Inflammatory macrophage treated with lipopolysaccharide for 1 hour (primary cell): Measurements from ENCODE around the gene MBP.
"Not testable (repeated sequence)": the region's sequence is repeated elsewhere in the genome, so short reads cannot be mapped to it uniquely, and the experiment has no call there.

Source experiments
- DNase-seq, 2 donors: peaks; one replicate each; pipeline ENCODE4 v3.0.0-alpha.2; 2020 to 2022

The MBP gene

DNA sequence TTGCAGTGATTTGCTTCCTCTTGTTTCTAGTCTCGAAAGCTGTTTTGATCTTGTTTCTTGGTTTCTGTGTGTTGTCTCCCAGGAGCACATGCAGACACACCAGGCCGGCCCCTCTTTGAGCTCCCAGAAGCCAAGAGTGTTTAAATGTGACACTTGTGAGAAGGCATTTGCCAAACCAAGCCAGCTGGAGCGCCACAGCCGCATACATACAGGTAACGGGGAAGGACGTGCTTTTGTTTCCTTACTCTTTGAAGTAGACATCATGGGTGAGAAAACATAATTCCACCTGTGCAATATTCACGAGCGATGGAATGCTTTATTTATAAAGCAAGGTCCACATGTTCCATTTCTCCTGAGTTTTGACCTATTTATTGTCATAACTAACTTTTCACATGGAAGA, 173.0 kb downstream of the MBP start:
- no peak for DNase-seq

GRCh38 chr18:76958692-76959341, 173.8 kb downstream of the MBP start:
- DNase-seq: no peak

DNA sequence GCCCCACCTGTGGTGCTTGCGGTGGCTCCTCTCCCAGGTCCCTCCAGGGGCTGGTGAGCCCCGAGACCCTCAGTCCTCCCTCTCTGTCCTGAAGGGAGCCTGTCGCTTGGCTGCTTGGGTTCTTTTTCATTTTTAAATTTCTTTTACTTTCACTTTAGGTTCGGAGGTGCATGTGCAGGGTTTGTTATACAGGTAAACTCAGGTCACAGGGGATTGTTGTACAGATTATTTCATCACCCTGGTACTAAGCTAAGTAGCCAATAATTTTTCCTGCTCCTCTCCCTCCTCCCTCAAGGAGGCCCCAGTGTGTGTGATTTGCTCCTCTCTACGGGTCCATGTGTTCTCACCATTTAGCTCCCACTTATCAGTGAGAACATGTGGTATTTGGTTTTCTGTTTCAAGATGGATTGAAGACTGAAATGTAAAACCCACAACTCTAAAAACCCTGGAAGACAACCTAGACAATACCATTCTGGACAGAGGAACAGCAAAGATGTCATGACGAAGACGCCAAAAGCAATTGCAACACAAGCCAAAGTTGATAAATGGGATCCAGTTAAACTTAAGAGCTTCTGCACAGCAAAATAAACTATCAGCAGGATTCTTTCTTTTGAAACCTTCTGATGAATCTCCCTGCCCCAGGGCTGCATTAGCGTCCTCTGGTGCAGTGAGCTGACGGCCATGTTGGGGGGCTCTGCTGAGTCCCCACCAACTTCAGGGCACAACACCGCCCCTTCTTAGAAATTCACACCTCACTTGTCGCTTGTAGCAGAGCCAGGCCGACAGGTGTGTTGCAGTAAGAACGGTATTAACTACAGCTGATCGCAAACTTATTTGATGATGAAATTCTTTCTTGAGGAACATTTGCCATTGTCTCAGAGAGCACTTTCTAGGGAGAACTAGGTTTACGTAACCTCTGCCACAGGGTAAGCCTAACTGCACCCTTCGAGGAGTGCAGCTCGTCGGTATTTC, 174.9 kb downstream of the MBP start:
- DNase-seq: no peak

- DNase-seq: no peak
Observed at GRCh38 chr18:76956648-76957047, 175.9 kb downstream of the MBP start.

- DNase-seq: no peak
Observed at GRCh38 chr18:76955524-76956170, 176.9 kb downstream of the MBP start.

GRCh38 chr18:76953583-76954233, 178.9 kb downstream of the MBP start:
- DNase-seq: no peak

GRCh38 chr18:76953156-76953555, 179.4 kb downstream of the MBP start:
- no peak for DNase-seq

DNA sequence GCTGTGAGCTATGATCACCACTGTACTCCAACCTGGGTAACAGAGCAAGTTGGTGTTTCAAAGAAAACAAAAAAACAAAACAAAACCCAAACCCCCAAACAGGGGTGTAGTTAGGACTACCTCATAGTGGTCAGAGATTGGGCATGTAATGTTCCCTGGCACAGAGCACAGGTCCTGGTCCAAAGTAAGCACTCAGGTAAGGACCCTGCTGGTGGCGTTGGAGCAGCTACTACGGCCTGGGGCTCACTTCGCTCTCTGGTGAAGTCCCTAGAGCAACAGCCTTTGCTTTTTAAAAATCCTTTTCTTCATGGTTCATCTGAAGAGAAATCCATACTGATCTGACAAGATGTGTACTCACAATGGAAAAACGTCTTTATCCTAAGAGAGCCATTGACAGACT, 179.8 kb downstream of the MBP start:
- no peak for DNase-seq

- DNase-seq: no peak
Observed at GRCh38 chr18:76951456-76952247, 180.9 kb downstream of the MBP start.

- no peak for DNase-seq
Observed at GRCh38 chr18:76948345-76948744, 184.2 kb downstream of the MBP start.

- not testable (repeated sequence) for DNase-seq
Observed at GRCh38 chr18:76944346-76944745, 188.2 kb downstream of the MBP start.

DNA sequence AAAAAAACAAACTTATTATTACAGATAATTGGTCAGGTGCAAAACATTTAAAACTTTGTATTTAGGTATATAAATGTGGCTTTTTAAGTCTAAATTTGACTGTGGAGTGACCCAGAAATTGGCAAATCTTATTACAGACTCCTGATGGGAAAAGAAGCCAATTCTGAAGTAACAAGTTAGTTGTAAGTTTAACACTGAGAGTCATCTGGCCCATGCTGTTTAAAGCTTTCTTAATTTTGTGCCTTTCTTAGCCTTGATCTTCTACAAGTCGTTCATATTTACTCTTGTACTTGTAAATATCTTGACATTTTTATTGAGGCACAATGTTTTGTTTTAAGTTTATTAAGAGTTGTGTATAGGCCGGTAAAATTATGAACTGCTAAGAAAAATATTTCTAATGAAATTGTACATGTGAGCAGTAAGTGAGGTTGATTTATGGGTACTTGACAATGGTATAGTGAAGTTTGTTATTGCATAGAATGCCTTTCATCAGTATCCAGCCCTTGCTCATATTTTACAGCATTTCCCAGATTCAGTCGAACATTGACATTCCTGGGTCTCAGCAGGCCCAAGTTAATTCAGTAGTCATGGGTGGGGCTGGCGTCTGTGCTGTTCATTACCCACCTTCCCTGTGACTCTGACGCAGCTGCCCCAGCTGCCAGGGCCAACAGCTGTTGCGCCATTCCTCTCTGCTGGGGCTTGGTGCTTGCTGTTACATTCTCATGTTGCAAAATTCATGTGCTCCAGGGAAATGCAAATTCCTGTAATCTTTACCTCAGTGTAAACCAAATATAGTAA, 188.8 kb downstream of the MBP start:
- DNase-seq: peak; percentile 57 to 85

DNA sequence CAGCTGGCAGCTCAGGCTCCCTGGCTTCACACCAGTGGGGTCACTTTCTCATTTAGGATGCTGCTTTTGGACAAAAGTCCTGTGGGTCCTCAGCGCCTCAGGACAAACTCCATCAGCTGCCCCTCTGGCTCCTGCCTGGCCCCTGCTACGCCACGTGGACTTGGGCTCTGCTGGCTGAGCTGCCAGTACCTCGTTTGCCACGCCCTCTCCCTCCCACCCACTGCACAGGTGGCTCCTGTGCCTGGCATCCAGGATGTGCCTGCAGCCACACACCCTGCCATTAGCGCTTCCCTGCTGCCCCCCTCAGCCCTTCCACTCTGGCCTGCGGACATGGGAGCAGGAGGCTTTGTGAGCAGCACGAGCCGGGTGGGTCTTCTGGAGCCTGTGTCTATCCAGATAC, 191.3 kb downstream of the MBP start:
- no peak for DNase-seq

GRCh38 chr18:76938619-76939018, 194.0 kb downstream of the MBP start:
- DNase-seq: no peak

GRCh38 chr18:76937597-76937996, 195.0 kb downstream of the MBP start:
- DNase-seq: no peak

DNA sequence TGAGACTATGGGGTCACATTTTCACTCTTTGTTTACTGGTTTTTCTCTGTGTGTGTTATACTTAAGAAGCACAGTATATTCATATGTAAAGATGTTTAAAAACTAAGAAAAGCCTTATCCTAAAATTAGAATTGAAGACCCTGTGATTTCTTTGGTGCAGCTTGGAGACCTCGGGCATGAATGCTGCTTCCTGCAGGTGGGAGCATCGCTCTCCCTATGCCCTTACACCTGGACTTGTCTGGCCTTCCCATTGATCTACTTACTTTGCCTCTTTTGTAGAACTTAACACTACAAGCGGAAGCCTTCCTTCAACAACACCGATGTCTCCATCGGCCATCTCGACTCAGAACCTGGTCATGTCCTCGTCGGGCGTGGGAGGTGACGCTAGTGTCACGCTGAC, 195.7 kb downstream of the MBP start:
- DNase-seq: no peak

- no peak for DNase-seq
Observed at GRCh38 chr18:76935722-76936337, 196.8 kb downstream of the MBP start.

- DNase-seq: peak in 1 of 2 donors; percentile 62
Observed at GRCh38 chr18:76932026-76932819, 200.4 kb downstream of the MBP start.

- no peak for DNase-seq
Observed at GRCh38 chr18:76931171-76931570, 201.4 kb downstream of the MBP start.
